Measurements from ENCODE around the gene CYP1A1.

- TF ChIP-seq EZH2 (IDR thresholded peaks at IDR 0.05; ENCODE audit: borderline replicate concordance, low read length) = no peak
- TF ChIP-seq, protein P1, sequence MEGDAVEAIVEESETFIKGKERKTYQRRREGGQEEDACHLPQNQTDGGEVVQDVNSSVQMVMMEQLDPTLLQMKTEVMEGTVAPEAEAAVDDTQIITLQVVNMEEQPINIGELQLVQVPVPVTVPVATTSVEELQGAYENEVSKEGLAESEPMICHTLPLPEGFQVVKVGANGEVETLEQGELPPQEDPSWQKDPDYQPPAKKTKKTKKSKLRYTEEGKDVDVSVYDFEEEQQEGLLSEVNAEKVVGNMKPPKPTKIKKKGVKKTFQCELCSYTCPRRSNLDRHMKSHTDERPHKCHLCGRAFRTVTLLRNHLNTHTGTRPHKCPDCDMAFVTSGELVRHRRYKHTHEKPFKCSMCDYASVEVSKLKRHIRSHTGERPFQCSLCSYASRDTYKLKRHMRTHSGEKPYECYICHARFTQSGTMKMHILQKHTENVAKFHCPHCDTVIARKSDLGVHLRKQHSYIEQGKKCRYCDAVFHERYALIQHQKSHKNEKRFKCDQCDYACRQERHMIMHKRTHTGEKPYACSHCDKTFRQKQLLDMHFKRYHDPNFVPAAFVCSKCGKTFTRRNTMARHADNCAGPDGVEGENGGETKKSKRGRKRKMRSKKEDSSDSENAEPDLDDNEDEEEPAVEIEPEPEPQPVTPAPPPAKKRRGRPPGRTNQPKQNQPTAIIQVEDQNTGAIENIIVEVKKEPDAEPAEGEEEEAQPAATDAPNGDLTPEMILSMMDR (conservative IDR thresholded peaks at IDR 0.05 in 1 of 2, IDR thresholded peaks at IDR 0.05 in 1 of 2; ENCODE audit: extremely low read depth in 1 of 2, insufficient read depth in 1 of 2, low read depth in 1 of 2, low read length in 2 of 2) = no peak
Measured at GRCh38 chr15:74723187-74723586, 2.1 kb downstream of the CYP1A1 start.
